Frontal cortex (tissue), 4 donors: Measurements from ENCODE around the gene CYP3A5. TPM values are rescaled to one million over a fixed set of nuclear protein-coding genes. Genes with fewer than 3 reads are reported as not detected.
A peak's percentile ranks its signal among the peaks of the same experiment; 100 is the strongest.
"Not testable (repeated sequence)": the region's sequence is repeated elsewhere in the genome, so short reads cannot be mapped to it uniquely, and the experiment has no call there.

Source experiments
- DNase-seq, 2 donors: peaks; one replicate each; pipeline ENCODE4 v3.0.0; 2012; ENCODE audit warnings: low spot score in 2 of 2
- FAIRE-seq: peaks from 2 replicates; lab custom pipeline; 2012; peaks lifted over from hg19 to GRCh38; lab: Jason Lieb, UNC
- total RNA-seq: library from RNA; depleted of rRNA; stranded (reverse); fragments of >200 nt; gene quantifications from one replicate; pipeline ENCODE4 v1.2.3, GENCODE V29; 2014
- donor health status: control.
- donor health status: control.
- donor health status: control.

CYP3A5 gene
- total RNA-seq, 1 donor from 2014 or later, result 1.6 TPM

DNA sequence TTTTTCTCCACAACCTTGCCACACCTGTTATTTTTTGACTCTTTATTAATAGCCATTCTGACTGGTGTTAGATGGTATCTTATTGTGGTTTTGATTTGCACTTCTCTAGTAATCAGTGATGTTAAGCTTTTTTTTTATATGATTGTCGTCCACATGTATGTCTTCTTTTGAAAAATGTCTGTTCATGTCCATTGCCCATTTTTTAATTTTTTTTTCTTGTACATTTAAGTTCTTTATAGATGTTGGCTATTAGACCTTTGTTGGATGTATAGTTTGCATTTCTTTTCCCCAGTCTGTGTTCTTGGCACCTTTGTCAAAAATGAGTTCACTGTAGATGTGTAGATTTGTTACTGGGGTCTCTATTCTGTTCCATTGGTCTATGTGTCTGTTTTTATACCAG is 34.2 kb downstream of the CYP3A5 start:
- FAIRE-seq, result no peak
- DNase-seq, result no peak

DNA sequence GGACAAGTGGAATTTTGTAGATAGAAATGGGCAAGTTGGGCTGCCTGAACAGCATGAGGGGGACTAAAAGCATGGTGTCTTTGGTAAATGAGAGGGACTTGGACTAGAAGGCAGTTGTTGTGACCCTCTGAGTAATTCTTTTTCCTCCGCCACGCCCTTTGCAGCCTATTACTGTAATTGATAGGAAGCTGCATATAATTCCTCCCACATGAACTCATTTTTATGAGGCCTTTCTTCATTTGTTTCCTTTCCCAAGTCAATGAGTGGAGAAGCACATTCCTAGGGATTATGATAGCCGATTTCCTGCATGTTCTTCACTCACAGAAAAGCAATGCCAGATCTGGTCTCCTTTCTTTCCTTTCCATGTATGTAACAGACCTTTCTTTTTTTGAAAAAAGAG is 35.4 kb downstream of the CYP3A5 start:
- FAIRE-seq, result no peak
- no peak for DNase-seq

DNA sequence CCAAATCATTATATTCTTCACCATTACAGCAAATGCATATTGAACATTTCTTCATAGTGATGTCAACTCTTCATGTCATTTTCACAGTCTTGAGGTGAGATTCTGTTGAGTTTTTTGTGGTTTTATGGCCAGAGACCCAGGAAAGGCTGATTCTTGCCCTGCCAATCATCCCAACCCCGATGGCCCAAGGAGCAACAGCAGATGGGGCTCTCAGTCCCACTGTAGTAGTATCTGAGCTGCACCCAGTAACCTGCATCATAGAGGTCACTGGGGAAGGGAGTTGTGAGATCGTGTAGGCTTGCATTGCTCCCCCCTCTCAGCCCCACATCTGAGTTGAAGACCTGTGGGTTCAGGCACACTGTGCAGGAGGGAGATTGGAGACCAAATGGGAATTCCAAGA is 36.3 kb downstream of the CYP3A5 start:
- no peak for DNase-seq
- no peak for FAIRE-seq

DNA sequence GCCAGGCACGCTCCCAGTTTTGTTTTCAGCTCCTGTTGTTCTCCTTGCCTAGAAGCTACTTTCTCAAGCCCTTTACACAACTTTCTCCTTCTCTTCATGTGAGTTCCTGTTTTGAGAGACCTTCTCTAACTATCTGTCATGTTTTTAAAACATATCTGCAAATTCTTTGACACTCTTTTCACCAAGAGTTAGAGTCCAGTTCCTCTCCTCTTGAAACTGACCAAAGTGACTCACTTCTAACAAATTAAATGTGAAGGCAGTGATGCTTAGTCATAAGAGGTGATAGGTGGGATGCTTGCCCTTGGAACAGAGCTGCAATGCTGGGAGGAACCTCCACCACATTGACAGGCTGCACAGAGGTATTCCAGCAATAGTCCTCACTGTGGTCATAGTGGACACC is 37.8 kb downstream of the CYP3A5 start:
- FAIRE-seq (no peak), DNase-seq (no peak)

DNA sequence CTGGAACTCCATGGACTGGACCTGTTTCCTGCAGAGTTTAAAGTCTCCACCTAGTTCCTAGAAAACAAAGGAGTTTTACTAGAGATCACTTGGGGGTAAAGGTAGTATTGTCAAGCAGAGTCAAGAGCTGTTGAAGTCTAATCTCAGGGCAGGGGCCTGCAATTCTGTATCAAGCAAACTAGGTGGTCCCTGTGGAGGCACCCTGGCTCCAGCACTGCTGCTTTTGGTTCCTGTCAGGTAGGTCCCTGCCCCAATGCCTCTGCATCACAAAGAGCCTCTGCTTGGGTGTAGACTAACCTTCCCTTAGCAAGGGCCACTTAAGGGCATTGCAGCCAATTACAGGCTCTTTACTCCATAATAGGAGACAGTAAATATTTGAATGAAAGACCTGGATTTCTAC is 40.5 kb downstream of the CYP3A5 start:
- no peak for DNase-seq

DNA sequence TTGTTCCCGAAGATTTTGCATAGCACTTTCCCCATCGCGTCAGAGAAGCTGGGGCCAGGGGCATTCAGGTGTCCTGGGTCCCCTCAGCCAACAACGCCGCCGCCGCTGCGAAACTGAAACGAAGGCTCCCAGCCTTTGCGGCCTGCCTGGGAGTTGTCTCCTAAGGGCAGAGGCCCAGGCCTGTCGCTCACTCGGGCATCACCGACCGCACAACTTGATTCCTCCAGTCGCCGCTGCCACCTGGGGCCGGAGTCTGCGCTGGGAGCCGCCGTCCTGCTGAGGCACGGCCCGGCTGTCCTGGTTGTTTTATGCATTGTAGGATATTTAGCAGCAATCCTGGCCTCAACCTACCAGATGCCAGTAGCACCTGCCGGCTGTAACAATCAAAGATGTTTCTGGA is 41.1 kb downstream of the CYP3A5 start:
- no peak for FAIRE-seq

More for the DNA sequence above, 40.5 kb downstream of the CYP3A5 start:
- FAIRE-seq, result no peak

DNA sequence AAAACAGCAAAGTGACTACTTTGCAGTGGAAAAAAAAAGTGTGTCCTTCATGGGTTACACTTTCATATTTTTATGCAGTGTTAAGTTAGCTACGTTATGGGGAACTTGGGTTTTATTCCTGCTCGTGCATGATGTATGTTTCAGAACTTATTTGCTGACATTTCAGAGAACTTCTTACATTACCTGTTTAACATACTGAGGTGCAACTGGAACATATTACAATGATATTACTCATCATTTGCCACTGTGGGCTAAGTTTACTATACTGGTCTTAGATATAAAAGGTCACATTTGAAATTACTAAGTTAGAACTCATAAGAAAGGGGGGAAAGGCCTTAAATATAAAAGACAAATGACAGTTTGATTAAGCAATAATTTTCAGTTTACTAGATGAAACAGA is 42.4 kb downstream of the CYP3A5 start:
- not testable (repeated sequence) for FAIRE-seq, DNase-seq

More for the DNA sequence above, 41.1 kb downstream of the CYP3A5 start:
- no peak for DNase-seq

DNA sequence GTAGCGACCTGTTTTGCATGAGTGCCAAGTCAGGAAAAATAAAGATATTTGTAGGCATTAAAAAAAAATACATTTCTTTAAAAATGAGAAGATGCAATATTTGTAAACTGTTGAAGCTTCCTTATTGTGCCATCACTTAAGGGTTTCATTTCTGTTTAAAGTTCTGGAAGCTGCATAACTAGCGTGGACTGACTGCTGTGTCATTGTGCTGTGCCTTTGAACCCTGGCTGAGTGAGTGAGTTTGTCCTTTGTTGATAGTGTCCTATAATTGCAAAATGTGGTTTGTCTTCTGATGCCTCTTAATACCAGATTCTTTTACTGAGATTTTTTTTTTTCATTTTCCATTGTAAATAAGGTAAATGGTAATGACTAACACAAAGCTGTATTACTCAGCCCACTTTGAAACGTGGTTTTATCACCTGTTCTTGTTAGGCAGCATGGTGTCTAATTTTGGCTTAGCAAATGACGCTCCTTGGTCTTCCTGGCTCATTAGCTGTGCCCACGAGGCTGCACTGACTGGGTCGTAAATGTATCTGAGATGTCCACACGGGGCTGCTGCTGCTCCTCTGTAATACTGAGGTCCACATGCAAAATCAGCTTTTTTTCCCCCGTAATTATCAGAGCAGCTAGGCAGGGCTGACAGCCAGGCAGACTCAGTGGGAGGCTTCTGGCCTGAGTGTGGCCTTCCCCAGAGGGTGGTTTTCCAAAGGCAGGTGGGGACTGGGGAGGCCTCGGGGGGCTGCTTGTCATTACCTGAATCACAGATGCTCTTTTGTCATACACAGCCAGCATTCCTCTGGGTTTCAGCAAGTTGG is 48.3 kb downstream of the CYP3A5 start:
- no peak for FAIRE-seq
- peak in 1 of 2 donors; percentile 55 for DNase-seq

DNA sequence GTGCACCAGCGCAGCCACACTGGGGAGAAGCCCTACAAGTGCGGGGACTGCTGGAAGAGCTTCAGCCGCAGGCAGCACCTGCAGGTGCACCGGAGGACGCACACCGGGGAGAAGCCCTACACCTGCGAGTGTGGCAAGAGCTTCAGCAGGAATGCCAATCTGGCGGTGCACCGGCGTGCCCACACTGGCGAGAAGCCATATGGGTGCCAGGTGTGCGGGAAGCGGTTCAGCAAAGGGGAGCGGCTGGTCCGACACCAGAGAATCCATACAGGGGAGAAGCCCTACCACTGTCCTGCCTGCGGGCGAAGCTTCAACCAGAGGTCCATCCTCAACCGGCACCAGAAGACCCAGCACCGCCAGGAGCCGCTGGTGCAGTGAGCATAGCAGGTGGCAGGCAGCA is 50.2 kb downstream of the CYP3A5 start:
- FAIRE-seq (no peak), DNase-seq (no peak)

DNA sequence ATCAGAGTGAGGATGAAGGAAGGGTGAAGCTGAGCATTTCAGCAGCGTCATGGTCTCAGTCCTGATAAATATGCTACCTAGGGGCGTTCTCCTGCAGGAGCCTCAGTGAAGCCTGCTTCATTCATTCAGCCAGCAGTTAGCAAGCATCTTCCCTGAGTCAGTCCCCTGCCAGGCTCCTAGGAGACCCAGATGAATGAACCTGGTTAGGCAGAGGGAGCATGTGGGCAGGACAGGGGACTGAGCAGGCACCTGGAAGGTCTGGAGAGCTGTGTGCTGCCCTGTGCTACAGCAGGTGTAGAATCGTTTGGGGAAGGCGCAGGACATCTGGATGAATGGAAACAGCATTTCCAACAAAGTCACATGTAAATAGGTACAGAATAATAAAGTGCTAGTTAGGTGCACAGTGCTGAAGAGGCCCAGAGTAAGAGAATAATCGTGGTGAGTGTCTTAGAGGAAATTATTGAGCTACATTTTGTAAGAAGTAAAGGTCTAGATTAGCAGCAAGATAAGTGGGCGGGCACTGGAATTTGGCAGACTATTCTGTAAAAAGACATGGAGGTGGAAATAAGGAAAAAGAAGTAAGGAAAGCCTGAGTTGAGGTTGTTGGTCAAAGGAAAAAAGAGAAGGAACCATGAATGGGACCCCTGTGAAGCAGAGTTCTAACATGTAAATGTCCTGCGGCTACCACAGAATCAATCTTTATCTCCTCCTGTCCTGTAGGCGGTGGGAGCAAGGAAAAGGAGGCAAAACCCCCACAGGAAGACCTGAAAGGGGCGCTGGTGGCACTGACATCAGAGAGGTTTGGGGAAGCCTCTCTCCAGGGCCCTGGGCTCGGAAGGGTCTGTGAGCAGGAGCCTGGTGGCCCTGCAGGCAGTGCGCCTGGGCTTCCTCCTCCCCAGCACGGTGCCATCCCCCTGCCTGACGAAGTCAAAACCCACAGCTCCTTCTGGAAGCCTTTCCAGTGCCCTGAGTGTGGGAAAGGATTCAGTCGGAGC is 51.0 kb downstream of the CYP3A5 start:
- no peak for DNase-seq
- no peak for FAIRE-seq

DNA sequence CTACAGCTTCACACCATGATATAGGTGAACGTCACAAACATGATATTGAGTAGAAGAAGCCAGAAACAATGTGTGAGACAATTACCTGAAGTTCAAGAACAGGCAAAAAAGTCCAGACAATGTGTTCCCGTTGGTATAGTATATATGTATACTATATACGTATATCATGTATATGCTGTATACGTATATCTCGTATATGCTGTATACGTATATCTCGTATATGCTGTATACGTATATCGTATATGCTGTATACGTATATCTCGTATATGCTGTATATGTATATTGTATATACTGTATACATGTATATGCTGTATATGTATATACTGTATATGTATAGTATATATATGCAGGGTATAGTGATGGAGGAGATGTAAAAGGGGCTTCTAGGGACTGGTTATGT is 52.3 kb downstream of the CYP3A5 start:
- FAIRE-seq (peak; percentile 55), DNase-seq (no peak)

DNA sequence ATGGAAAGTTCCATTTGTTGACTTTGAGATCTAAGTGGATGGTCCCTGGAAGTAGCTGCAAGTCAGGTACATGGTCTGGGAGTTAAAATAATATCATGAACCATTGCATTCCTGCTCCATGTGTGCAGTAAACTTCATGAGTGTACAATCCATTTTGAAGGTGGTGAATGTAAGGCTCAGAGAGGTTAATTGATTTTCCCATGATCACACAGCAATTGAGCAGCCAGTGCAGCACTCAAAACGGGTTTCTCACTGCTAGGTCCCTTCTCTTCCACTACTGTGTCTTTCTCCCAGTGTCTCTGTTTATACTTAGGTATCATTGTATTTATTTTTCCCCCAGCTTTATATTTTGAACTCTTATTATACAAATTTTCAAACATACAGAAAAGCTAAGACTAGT is 53.1 kb downstream of the CYP3A5 start:
- FAIRE-seq (no peak), DNase-seq (no peak)

DNA sequence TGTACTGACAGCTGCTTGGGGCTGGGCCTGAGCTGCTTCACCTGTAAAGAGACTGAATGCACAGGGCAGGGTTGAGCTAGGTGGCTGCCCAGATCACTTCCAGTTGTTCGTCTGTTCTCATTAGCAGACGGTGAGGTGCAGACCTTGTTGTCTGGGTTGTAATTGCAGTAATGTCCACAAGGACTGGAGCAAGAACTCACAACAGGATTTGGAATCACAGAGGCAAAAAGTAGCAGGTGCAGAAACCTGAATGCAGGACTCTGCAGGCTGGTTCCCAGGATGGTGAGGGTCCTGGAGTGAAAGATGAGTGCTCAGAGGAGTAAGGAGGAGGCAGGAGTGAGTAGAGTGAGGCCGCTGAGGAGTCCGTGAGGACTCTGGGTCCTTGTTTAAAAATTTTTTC is 53.8 kb downstream of the CYP3A5 start:
- DNase-seq, result no peak
- FAIRE-seq, result no peak

DNA sequence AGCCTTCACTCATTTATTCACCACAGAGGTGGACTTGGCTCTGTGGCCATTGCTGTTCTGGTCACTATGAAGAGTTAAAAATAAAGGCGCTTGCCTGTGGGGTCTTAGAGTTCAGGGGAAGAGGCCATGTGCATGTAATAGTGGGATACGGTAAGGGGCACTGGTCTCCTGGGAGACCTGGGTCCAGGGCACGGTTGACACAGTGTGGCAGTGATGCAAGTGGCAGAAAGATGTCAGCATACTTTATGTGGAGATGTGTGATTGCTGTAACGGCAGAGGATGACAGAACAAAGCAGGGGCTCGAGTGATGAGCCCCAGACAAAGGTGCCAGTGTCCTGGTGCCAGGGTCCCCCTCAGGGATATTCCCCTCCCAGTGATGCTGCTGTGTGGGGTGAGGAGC is 54.5 kb downstream of the CYP3A5 start:
- DNase-seq, result no peak
- FAIRE-seq, result no peak

DNA sequence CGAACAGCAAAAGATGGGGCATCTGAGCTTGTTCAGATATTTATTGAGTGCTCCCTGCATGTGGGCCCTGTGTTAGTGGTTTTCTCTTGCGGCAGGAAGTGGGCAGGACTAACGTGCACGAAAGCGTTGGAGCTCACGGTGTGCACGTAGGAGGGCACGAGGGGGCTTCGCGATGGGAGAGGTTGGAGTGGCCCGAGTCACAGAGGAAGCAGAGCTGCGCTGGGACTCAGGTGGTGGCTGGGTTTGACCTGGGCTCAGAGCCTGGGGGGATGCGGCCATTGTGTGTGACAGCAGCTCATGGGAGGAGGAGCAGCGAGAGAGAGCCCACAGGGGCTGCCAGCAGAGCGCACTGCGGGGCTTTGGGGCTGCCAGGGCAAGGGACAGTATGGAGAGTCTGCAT is 55.3 kb downstream of the CYP3A5 start:
- no peak for FAIRE-seq
- no peak for DNase-seq

DNA sequence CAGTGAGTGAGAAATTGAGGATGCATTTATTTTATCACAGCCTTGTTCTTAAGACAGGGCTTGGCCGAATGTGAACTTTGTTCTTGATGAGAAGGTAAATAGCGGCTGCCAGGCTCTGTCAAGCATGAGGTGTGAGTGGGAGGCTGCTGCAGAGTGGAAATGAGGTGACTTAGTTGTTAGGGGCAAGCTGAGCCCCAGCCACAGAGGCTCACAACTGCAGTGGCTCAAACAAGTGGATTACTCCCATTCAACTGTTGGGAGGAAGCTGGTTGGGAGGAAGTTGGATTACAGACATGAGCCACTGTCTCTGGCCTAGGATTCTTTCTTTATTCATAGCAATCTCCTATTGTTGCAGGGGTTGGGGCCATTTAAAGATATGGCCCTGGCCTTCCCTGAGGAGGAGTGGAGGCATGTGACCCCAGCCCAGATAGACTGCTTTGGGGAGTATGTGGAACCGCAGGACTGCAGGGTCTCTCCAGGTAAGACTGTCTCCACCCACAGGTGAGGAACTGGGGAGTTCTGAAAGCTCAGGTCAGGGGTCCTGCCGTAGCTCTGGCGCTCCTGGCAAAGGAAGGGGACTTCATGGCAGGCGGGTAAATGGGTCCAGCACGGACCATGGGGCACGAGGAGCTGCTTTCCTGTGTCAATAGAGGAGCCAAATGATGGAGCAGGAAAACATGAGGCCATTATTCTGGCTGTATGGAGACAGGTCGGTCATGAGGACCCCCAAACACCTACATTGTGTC is 55.9 kb downstream of the CYP3A5 start:
- DNase-seq (no peak), FAIRE-seq (no peak)

DNA sequence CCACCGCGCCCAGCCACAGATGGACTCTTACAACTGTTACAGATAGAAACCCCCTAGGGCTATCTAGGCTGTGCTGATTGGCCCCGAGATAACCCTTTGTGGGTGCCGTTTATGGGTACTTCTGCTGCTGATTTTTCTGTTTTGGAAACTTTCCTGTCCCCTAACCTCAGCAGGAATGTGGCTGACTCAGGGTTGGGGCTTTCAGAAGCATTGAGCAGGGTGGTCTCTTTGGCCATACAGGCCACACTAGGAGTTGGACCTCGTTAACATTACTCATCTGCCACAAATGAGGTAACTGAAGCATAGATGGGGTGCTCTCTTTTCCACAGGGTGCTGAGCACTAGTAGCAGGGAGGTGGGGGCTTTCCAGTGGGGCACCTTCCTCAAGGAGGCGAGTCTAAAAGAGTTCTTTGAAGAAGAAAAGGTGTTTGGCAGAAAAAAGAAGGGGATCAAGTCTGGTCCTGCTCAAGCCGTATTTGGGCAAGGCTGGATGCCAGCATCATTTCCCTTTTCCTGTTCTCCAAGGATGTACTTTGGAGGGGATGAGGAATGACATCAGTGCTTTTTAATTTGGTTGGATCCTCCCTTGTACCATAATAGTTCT is 56.6 kb downstream of the CYP3A5 start:
- FAIRE-seq (no peak), DNase-seq (no peak)

DNA sequence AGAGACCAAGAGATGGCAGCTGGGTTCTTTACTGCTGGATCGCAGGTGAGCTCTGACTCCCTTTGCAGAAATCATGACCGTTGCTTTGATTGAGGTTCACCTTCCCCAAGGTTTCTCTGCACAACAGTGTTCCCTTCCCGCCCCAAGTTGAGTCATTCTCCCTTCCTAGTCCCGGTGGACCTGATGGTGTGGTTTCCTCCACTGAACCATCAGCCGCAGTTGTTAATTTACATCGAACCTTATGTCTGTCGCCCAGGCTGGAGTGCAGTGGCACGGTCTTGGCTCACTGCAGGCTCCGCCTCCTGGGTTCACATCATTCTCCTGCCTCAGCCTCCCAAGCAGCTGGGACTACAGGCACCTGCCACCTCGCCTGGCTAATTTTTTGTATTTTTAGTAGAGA is 57.2 kb downstream of the CYP3A5 start:
- DNase-seq (no peak), FAIRE-seq (no peak)

DNA sequence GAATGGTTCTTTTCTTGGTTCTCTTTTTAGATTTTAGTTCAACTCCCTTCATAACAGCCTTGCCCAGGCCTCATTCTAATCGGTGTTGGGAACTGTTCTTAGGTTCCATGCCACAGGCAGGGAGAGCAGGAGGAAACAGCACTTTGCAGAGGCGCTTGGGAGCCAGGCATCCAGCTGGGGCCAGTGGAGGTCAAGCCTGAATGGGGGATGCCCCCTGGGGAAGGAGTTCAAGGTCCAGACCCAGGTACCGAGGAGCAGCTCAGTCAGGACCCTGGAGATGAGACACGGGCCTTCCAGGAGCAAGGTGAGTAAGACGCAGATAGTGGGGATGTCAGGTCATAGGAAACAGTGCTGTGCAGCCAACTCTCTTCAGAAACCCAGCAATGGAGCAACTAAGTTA is 58.5 kb downstream of the CYP3A5 start:
- FAIRE-seq, result no peak
- no peak for DNase-seq
